ENCODE results near the gene SHISA9. TPM values are rescaled to one million over a fixed set of nuclear protein-coding genes. Genes with fewer than 3 reads are reported as not detected.
A peak's percentile ranks its signal among the peaks of the same experiment; 100 is the strongest.
"Not testable (repeated sequence)": the region's sequence is repeated elsewhere in the genome, so short reads cannot be mapped to it uniquely, and the experiment has no call there.

Gene SHISA9
- total RNA-seq, 1 experiment from 2014 or later = 0.06 TPM

DNA sequence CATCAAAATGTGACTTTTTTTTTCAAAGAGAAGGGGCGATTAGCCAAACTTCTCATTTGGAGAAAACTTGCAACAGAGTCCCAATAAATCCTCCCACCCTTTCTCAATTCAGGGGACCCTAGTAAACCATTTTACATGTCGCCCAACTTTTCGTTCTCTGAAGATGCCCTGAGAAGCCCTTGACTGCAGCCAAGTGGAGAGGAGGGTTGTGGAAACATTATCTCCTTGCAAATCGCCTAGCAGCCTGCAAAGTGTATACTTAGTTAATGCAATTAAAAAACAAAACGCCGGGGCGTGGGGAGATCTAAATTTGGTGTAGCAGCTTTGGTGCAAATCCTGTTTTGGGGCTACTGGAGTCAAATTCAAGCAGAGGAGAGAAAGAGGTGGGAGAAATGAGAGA, 1.2 kb upstream of the SHISA9 start:
- DNase-seq (ENCODE audit: low spot score) = no peak

DNA sequence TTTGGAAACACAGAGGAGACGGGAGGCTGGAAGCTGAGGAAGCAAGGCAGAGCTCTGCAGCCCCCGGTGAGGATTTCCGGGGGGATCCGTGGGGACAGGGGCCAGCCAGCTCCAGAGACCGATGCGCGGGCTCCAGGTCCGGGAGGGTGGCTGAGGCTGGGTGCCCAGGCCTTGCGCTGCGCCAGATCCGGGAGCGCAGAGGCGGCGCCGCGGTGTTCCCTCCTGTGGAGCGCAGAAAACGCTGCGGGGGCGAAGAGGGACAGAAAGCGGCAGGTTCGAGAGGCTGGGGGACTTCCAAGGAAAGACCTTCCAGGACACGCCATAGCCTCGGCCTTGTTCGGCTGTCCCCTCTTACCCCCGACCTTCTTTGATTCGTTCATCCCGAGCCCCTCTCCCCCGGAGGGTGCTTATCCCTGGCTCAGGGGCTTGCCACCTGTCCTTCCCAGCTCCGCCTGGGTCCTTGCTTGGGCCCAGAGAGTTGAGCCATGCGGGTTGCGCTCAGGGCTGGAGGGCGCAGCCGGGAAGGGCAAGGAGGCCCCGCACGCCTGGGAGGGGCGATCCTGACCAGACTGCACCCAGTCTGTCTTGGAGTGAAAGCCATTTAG, 697 bp upstream of the SHISA9 start:
- no peak for DNase-seq (ENCODE audit: low spot score)

DNA sequence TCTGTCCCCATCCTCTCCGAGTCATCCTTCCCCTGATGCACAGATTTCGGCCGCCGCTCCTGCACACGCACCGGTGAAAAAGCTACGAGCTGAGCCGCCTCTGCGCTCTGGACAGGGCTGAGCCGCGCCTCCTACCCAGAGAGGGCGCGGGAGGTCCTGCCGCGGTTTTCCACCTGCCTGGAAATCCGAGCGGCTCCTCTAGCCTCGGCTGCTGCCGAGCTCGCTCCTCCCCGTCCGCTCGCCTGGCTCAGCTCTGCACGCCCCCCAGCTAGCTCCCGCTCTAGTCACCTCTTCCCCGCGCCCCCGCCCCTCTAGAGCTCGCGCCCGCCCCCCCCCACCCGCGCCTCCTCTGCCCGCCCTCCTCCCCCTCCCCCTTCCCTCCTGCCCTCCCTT, 198 bp upstream of the SHISA9 start:
- DNase-seq (ENCODE audit: low spot score) = no peak

DNA sequence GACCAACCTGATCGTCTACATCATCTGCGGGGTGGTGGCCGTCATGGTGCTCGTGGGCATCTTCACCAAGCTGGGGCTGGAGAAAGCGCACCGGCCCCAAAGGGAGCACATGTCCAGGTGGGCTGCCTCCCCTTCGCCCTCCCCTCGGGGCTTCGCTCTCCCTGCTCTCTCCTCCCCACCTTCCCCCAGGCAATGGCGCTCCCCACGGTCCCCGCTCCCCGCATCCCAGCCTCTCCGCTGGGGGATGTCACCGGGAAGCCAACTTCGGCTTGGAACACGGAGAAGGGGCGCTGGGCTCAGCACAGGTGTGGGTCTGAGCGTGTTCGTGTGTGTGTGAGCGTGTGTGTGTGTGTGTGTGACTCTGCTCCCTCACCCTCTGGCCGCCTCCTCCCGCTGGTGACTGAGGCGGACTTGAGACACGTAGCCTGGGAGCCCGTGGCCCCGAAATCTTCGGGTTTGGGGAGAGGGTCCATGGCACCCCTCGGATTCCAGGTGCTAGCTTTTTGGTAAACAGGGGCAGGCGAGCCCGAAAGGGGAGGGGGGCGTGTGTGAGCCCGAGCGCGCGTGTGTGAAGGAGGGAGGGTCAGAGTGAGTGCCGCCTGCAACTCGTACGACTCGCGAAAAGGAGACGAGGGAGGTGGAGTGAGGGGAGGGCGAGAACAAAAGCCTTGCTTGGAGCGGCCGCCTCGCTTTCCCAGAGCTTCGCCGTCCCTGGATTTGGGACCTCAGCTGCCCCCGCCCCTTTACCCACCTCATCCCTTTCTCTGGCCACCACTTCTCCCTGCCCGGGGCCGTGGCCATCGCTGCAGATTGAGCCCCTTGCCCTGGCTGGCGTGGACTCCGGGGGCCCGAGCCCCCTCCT, 1.3 kb downstream of the SHISA9 start:
- no peak for DNase-seq (ENCODE audit: low spot score)

GRCh38 chr16:12903407-12904328, 2.3 kb downstream of the SHISA9 start:
- no peak for DNase-seq (ENCODE audit: low spot score)

DNA sequence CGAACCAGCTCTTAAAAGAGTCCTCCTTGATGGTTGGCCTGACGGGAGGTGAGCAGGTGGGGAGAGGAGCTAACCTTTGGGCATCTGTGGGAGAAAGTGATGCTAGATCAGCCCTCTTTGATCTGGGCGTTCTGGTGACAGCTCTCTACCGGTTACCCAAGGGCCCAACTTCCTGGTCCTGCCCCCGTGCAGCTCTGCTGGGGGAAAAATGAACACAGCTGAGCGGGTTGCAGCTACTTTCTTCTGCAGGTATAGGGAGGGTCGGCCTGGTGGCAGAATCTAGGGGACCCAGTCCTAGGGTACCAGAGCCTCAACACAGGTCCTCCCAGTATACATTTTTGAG, 2.9 kb downstream of the SHISA9 start:
- no peak for DNase-seq (ENCODE audit: low spot score)

- DNase-seq (ENCODE audit: low spot score) = no peak
These were observed 4.9 kb downstream of the SHISA9 start for GRCh38 chr16:12906271-12906670.

DNA sequence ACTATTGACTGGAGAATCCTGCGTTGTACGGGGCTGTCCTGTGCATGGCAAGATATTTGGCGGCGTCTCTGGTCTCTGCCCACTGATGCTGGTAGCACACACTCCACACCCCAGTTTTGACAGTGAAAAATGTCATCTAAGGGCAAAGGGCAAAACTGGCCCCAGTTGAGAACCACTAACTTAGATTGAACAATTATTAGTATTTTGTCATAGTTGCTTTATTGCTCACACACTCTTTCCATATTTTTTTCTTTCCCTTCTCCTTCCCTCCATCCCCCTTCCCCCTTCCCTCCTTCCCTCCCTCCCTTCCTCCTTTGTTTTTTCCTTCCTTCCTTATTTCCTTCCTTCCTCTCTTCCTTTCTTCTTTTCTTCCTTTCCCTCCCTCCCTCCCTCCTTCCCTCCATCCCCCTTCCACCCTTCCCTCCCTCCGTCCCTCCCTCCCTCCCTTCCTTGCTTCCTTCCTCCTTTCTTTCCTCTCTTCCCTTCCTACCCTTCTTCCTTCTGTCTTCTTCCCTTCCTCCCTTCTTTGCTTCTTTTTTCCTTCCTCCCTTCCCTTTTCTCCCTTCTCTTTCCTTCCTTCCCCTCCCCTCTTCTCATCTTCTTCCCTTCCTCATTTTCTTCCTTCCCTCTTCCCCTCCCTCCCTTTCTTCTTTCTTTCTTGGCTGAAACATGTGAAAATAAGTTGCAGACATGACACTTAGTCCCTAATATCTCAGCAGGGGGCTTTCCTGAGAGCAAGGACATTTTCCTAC, 5.5 kb downstream of the SHISA9 start:
- no peak for DNase-seq (ENCODE audit: low spot score)

DNA sequence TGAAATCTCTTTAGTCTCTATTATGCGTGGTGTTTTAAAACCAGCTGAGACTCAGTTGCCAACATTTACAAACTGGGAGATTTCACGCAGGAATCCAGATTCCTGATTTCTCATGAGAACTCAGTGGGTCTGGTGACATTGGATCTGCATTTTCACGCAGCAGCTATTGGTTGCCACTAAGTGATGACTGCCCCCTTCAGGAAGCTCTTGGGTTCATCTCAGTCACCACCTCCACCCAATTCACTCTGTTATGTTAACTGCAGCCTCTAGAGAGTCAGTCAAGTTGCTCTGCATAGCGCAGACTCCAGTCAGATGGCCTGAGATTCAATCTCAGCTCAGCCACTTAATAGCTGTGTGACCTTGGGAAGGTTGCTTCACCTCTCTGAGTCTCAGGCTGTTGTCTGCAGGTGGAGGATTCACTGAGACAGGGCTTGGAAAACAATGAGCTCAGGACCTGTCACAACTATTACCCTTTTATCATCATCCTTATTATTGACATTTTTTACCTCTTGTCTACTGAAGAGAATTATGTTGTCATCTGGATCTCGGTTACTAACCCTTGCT, 6.4 kb downstream of the SHISA9 start:
- DNase-seq (ENCODE audit: low spot score) = peak; percentile 21

DNA sequence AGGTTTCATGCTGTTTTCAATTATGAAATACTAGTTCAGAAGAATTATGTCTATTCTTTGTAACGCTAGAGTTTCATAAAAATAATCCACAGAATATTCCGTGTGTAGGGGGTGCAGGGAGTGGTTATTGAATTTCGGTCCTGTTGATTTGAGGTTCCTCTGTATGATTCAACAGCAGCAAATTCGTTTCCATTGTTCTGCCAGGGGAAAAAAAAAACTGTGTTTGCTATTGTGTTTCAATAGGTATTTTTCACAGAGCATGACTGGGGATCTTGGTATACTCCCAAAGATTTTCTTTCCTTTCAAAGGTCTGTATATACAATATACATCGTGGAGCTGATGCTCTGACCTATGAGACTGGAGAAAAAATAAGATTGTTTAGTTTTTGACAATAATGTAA, 15.8 kb downstream of the SHISA9 start:
- no peak for DNase-seq (ENCODE audit: low spot score)

GRCh38 chr16:12917653-12918052, 16.3 kb downstream of the SHISA9 start:
- DNase-seq (ENCODE audit: low spot score) = peak; percentile 79

DNA sequence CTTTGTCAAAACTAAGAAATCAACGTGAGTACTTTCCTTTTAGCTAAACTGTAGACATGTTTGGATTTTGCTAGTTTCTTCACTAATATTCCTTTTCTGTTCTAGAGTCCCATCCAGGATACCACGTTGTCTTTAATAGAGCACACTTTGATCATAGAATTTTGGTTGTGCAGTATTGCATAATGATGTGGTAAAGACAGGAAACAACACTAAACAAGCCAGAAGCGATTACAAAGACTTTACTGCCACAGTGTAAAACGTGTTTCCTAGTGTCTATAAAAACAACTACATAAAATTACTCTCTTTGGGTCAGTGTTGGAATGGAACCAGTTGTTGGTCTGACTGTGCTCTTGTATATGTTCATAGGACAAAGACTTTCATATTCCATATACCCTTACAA, 19.3 kb downstream of the SHISA9 start:
- DNase-seq (ENCODE audit: low spot score) = no peak

GRCh38 chr16:12923640-12924039, 22.2 kb downstream of the SHISA9 start:
- not testable (repeated sequence) for DNase-seq (ENCODE audit: low spot score)

GRCh38 chr16:12925026-12925800, 23.8 kb downstream of the SHISA9 start:
- no peak for DNase-seq (ENCODE audit: low spot score)

GRCh38 chr16:12927591-12927990, 26.2 kb downstream of the SHISA9 start:
- DNase-seq (ENCODE audit: low spot score) = no peak

DNA sequence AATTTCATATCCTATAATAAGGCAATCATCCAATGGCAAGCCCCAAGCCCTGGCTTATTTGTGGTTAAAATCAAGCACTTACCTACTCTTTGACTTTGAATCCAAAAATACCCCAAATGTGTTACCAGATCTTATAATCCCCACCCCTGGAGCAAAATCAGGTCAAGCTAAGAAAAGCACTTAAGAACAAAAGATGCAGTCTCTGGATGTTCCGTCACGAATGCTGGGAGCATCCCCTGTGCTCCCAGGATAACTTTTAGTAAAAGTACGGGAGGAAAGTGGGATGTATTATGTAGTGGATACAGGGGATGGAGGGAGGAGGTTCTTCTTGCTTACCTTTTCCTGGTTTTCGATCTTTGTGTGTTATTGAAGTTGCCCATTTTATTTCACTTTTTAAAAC, 29.5 kb downstream of the SHISA9 start:
- DNase-seq (ENCODE audit: low spot score) = no peak

DNA sequence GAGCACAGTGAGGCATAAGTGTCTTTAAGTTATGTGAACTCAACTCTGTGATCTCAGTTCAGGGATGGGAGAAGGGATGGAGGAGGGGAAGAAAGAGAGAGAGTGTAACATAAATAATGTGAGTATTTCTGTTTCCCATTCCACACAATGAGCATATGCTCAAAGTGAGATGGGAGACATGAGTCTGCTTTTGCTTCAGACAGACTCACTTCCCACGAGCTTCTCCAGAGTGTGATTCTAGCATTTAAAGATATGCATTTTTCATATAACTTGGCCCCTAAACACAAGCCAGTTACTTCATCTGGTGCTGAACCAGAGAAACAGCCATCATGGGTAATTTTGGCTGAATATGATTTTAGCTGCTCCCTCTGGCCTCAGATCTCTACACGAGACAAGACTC, 35.0 kb downstream of the SHISA9 start:
- DNase-seq (ENCODE audit: low spot score) = no peak

GRCh38 chr16:12941896-12942295, 40.5 kb downstream of the SHISA9 start:
- no peak for DNase-seq (ENCODE audit: low spot score)

- no peak for DNase-seq (ENCODE audit: low spot score)
These were observed 41.5 kb downstream of the SHISA9 start for GRCh38 chr16:12942861-12943260.

GRCh38 chr16:12944300-12944699, 42.9 kb downstream of the SHISA9 start:
- no peak for DNase-seq (ENCODE audit: low spot score)

DNA sequence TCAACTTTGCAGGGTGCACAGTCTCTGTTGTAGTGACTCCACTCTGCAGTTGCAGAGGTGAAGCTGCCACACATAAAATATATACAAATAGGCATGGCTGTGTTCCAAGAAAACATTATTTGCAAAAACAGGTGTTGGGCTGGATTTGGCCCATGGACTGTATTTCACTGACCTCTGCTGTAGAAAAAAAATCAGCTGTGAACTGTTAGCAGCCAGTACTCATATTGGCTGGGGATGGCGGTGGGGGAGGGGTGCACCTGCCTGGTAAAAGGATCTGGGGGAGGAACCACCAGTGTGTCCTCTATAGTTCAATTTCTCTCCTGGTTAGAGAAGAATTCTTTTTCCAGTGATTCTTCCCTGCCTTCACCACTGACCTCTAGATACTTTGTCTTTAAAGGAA, 50.0 kb downstream of the SHISA9 start:
- DNase-seq (ENCODE audit: low spot score) = no peak
